ENCODE results near the gene DUSP2. TPM values are rescaled to one million over a fixed set of nuclear protein-coding genes. Genes with fewer than 3 reads are reported as not detected.
A peak's percentile ranks its signal among the peaks of the same experiment; 100 is the strongest.

The DUSP2 gene, protein sequence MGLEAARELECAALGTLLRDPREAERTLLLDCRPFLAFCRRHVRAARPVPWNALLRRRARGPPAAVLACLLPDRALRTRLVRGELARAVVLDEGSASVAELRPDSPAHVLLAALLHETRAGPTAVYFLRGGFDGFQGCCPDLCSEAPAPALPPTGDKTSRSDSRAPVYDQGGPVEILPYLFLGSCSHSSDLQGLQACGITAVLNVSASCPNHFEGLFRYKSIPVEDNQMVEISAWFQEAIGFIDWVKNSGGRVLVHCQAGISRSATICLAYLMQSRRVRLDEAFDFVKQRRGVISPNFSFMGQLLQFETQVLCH
- total RNA-seq, result 10 to 100 TPM in 1 of 9 donors, 1 to 10 TPM in 6, under 1 TPM in 2; 0.56 to 11.1 (median 2.7) TPM
- polyA plus RNA-seq, result 10 to 100 TPM in 1 of 2 donors, 1 to 10 TPM in 1; 1.4 to 23.1 TPM
- long read RNA-seq, donor 1, partial matches to known transcripts, result 0 of 2 reads
- long read RNA-seq, donor 1, other reads (novel, unspliced or antisense), result 0 of 2 reads
- long read RNA-seq, donor 2, partial matches to known transcripts, result 2 of 5 reads
- long read RNA-seq, donor 2, other reads (novel, unspliced or antisense), result 0 of 5 reads
- long read RNA-seq, donor 3, partial matches to known transcripts, result 0 of 4 reads
- long read RNA-seq, donor 3, other reads (novel, unspliced or antisense), result 0 of 4 reads

DNA sequence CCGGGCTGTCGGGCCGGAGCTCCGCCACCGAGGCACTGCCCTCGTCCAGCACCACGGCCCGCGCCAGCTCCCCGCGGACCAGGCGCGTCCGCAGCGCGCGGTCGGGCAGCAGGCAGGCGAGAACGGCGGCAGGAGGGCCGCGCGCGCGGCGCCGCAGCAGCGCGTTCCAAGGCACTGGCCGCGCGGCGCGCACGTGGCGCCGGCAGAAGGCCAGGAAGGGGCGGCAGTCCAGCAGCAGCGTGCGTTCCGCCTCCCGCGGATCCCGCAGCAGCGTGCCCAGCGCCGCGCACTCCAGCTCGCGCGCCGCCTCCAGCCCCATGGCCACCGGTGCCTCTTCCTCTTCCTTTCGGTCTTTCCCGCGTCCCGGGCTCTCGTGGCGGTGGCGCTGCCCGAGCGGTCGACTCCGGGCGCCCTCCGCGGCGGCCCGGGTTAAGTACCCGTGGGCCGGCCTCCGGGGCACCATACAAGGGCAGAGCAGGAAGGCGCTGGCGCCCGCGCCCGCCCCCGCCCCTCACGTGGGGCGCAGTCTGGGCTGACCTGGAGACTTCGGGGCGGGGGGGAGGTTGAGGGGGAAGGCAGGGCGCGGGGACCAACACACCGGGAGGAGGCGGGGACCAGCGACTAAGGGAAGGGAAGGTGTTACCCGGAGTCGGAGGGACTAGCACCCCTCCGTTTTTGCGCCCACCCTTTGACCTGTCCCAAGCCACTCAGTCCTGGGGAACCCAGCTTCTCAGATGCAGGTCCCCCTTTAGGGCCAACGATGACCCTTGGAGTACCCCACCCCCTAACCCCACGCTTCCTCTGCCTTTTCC is at the start of gene DUSP2:
Gene DUSP2, minus strand, starts transcription at position 405 of the 812 bp plus-strand sequence. Its CDS starts 86 bp downstream, at position 319.
- Histone ChIP-seq H3K27ac (peak within 1 kb of the TSS; percentile 4 to 90 (median 50)), H3K27me3 (peaks cover 0 to 7% (median 0%) of the 10 kb centered on the region in 9 donors), H3K9me3 (no peaks in the 10 kb centered on the region), H3K4me1 (peaks cover 0 to 60% (median 27%) of the 10 kb centered on the region in 12 donors), H3K4me3 (peak within 1 kb of the TSS; percentile 29 to 69 (median 56)), H3K36me3 (peaks cover 0 to 9% (median 0%) of the 10 kb centered on the region in 9 donors)
- ATAC-seq, result peak; percentile 66 to 91 (median 85)
- intact Hi-C loops (cut with DNase I), result loop anchor here in 3 of 10 donors (5.0 to 10.0 kb wide), 4 partner anchors 62 to 370 kb away; partner anchors contain the start of genes CIAO1 (in 2 of the 3), TMEM127 (in 2 of the 3) and STARD7 (in 1 of the 3)
- TF ChIP-seq, protein P1, sequence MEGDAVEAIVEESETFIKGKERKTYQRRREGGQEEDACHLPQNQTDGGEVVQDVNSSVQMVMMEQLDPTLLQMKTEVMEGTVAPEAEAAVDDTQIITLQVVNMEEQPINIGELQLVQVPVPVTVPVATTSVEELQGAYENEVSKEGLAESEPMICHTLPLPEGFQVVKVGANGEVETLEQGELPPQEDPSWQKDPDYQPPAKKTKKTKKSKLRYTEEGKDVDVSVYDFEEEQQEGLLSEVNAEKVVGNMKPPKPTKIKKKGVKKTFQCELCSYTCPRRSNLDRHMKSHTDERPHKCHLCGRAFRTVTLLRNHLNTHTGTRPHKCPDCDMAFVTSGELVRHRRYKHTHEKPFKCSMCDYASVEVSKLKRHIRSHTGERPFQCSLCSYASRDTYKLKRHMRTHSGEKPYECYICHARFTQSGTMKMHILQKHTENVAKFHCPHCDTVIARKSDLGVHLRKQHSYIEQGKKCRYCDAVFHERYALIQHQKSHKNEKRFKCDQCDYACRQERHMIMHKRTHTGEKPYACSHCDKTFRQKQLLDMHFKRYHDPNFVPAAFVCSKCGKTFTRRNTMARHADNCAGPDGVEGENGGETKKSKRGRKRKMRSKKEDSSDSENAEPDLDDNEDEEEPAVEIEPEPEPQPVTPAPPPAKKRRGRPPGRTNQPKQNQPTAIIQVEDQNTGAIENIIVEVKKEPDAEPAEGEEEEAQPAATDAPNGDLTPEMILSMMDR (IDR thresholded peaks at IDR 0.05), result peak in 2 of 12 donors; percentile 20 to 26
- TF ChIP-seq POLR2A (IDR thresholded peaks at IDR 0.05), result peak in 1 of 2 donors; percentile 60
- DNase-seq, result peak; percentile 77 to 89 (median 79)
- 3 to 6% (median 5%) methylated on average over 55 to 94 of the region's 94 CpGs for whole genome bisulfite sequencing, 4 donors

DNA sequence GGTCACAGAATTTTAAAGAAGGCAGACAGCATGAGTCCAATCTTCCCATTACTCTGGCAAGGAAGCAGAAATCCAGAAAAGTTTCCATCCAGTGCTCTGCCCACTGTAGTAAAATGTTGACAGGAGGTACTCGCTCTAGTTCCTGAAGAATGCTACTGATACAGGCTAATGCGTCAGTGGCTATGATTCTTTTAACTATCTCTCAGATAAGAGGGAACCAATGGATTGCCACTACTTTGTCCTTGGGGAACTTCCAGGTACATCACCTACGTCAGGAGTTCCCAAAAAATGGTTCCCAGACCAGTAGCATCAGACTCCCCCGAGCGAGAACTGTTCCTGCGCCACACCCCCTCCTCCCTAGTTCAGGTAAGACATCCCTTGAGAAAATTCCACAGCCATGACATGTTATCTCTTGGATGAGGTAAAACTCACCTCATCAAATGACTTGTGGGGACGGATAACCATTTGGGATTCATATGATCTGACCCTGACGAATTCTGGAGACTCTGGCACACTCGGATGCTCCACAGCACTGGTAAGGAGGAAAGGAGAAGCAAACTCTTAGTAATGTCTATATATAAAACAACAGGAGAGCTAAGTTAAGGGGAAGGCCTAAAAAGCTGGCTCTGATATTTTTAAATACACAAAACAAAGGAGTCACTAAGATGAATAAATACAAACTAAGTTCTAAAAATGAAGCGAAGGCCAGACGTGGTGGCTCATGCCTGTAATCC is 46.9 kb upstream of the DUSP2 start:
- TF ChIP-seq POLR2A (IDR thresholded peaks at IDR 0.05), result peak in 1 of 2 donors; percentile 23
- TF ChIP-seq, protein P1 (IDR thresholded peaks at IDR 0.05), result no peak
- H3K4me1 ChIP-seq, result peaks cover 0 to 62% (median 29%) of the 10 kb centered on the region in 12 donors
- H3K4me3 ChIP-seq, result no peak overlapping the region
- H3K36me3 ChIP-seq, result peaks cover 4 to 87% (median 81%) of the 10 kb centered on the region in 9 donors
- intact Hi-C loops (cut with DNase I), result no loop called here
- no peaks in the 10 kb centered on the region for H3K27me3 ChIP-seq
- peak overlapping the region in 10 of 12 donors; percentile 40 to 91 (median 73) for H3K27ac ChIP-seq
- DNase-seq (peak in 2 of 5 donors; percentile 44 to 81), ATAC-seq (peak; percentile 81 to 91 (median 88))
- 48 to 69% (median 61%) methylated on average over 11 of the region's 11 CpGs for WGBS, 4 donors
- no peaks in the 10 kb centered on the region for H3K9me3 ChIP-seq

DNA sequence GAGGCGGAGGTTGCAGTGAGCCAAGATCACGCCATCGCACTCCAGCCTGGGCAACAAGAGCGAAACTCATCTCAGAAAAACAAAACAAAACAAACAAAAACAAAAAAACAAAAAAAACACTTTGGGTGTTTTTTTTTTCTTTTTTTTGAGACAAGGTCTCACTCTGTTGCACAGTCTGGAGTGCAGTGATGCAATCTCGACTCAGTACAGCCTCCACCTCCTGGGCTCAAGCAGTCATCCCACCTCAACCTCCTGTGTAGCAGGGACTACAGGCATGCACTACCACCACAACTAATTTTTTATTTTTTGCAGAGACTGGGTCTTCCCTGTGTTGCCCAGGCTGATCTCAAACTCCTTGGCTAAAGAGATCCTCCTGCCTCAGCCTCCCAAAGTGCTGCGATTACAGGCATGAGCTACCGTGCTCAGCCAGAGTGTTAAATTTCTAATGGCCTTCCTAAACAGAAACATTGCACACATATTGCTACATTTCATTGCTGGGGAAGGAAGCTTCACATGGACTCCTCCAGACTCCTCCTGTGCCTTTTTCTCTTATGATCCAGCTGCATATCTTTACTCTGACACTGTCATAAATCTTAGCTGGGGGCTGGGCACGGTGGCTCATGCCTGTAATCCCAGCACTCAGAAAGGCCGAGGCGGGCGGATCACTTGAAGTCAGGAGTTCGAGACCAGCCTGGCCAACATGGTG is 43.7 kb upstream of the DUSP2 start:
- intact Hi-C loops (cut with DNase I), result no loop called here
- peak overlapping the region in 4 of 12 donors; percentile 61 to 71 (median 67) for H3K27ac ChIP-seq
- DNase-seq (no peak), ATAC-seq (no peak)
- no peak overlapping the region for H3K4me3 ChIP-seq
- no peaks in the 10 kb centered on the region for H3K9me3 ChIP-seq
- WGBS, 4 donors, result 93 to 96% (median 95%) methylated on average over 12 of the region's 12 CpGs
- peaks cover 4 to 100% (median 96%) of the 10 kb centered on the region in 9 donors for H3K36me3 ChIP-seq
- no peak for TF ChIP-seq POLR2A (IDR thresholded peaks at IDR 0.05)
- TF ChIP-seq, protein P1 (IDR thresholded peaks at IDR 0.05), result no peak
- no peaks in the 10 kb centered on the region for H3K27me3 ChIP-seq
- peaks cover 0 to 50% (median 22%) of the 10 kb centered on the region in 12 donors for H3K4me1 ChIP-seq

Measured in heart left ventricle (tissue), 16 donors.